IMR-90 (cell line): ENCODE measurements around the gene DDN. TPM values are rescaled to one million over a fixed set of nuclear protein-coding genes. Genes with fewer than 3 reads are reported as not detected.

Experiments used
- ATAC-seq: fragments of 200-7000 bp; cut with Tn5 transposase; 2 replicates; pipeline ENCODE4 v1.9.1; 2020; ENCODE audit warnings: low read depth, mild to moderate bottlenecking, moderate library complexity
- BruUV-seq: library from RNA; stranded (reverse); fragments of 400-500 nt; replicated peaks from 2 replicates; lab custom pipeline; 2021; lab: Mats Ljungman, UMichigan
- CTCF ChIA-PET: fragments of 300-600 bp; formaldehyde crosslinking; extraction: SDS; loops from one replicate; lab custom pipeline; 2021; ENCODE audit warnings: antibody characterized with exemption; lab: Yijun Ruan, JAX
- POLR2A ChIA-PET: fragments of 300-600 bp; sonication (Branson Sonifier 250); formaldehyde crosslinking; loops from one replicate; lab custom pipeline; 2022; ENCODE audit warnings: antibody characterized with exemption; ENCODE audit not compliant: unreplicated experiment; lab: Charles Lee
- DNase-seq: peaks from one replicate; pipeline ENCODE4 v3.0.0; 2013
- H2AFZ ChIP-seq: replicated peaks from 2 replicates; pipeline ENCODE3; 2013; ENCODE audit warnings: low read length, mild to moderate bottlenecking; ENCODE audit not compliant: poor library complexity
- H2AK5ac ChIP-seq: 2 replicates; pipeline ENCODE4 v1.6.1; 2013; ENCODE audit warnings: low read depth, low read length, inconsistent platforms
- H2AK9ac ChIP-seq: replicated peaks from 2 replicates; pipeline ENCODE3; 2013; ENCODE audit warnings: mild to moderate bottlenecking, low read depth, low read length, moderate library complexity; ENCODE audit not compliant: poor library complexity
- H2BK120ac ChIP-seq: 2 replicates; pipeline ENCODE4 v1.6.1; 2013; ENCODE audit warnings: low read depth, low read length, inconsistent platforms
- H2BK15ac ChIP-seq: 3 replicates; pipeline ENCODE4 v1.6.1; 2013; ENCODE audit warnings: low read depth, low read length, inconsistent platforms
- H2BK20ac ChIP-seq: 2 replicates; pipeline ENCODE4 v1.6.1; 2013; ENCODE audit warnings: low read depth, mild to moderate bottlenecking, inconsistent platforms, low read length, moderate library complexity
- H2BK5ac ChIP-seq: 2 replicates; pipeline ENCODE4 v1.6.1; 2013; ENCODE audit warnings: mild to moderate bottlenecking, low read depth, low read length, inconsistent platforms; ENCODE audit not compliant: poor library complexity, severe bottlenecking
- H3K14ac ChIP-seq: replicated peaks from 2 replicates; pipeline ENCODE4 v1.6.1; 2013; ENCODE audit warnings: low read depth, low read length, inconsistent platforms
- H3K18ac ChIP-seq: 2 replicates; pipeline ENCODE4 v1.6.1; 2013; ENCODE audit warnings: low read depth, low read length, control low read depth
- H3K23ac ChIP-seq: 2 replicates; pipeline ENCODE4 v1.6.1; 2013; ENCODE audit warnings: low read depth, low read length, inconsistent platforms
- H3K27ac ChIP-seq: 2 replicates; pipeline ENCODE4 v1.5.1; 2013; ENCODE audit warnings: mild to moderate bottlenecking, control low read depth, low read length; ENCODE audit not compliant: insufficient read depth
- H3K27me3 ChIP-seq: 2 replicates; pipeline ENCODE4 v1.6.1; 2013; ENCODE audit warnings: low read length; ENCODE audit not compliant: control insufficient read depth, insufficient read depth
- H3K36me3 ChIP-seq: 2 replicates; pipeline ENCODE4 v1.6.1; 2013; ENCODE audit warnings: low read length, mixed read lengths; ENCODE audit not compliant: control insufficient read depth, insufficient read depth
- H3K4ac ChIP-seq: 2 replicates; pipeline ENCODE4 v1.6.1; 2013; ENCODE audit warnings: low read depth, low read length, inconsistent platforms
- H3K4me1 ChIP-seq: 2 replicates; pipeline ENCODE4 v1.6.1; 2013; ENCODE audit warnings: low read length, mixed read lengths; ENCODE audit not compliant: control insufficient read depth, insufficient read depth
- H3K4me2 ChIP-seq: 2 replicates; pipeline ENCODE4 v1.6.1; 2013; ENCODE audit warnings: low read depth, mild to moderate bottlenecking, control low read depth, low read length, moderate library complexity
- H3K4me3 ChIP-seq: 2 replicates; pipeline ENCODE4 v1.5.1; 2013; ENCODE audit warnings: low read depth, mild to moderate bottlenecking, control low read depth, low read length, moderate library complexity; ENCODE audit not compliant: insufficient read depth
- H3K56ac ChIP-seq: 2 replicates; pipeline ENCODE4 v1.6.1; 2013; ENCODE audit warnings: low read length, inconsistent platforms; ENCODE audit not compliant: insufficient read depth; ENCODE audit errors: extremely low read depth
- H3K79me1 ChIP-seq, 2 experiments: 2 replicates each; pipeline ENCODE4 v1.6.1; 2013; ENCODE audit warnings: low read length in 2 of 2, inconsistent platforms in 1 of 2, low read depth in 1 of 2
- H3K9ac ChIP-seq: 2 replicates; pipeline ENCODE4 v1.6.1; 2013; ENCODE audit warnings: low read depth, low read length, control low read depth
- H3K9me1 ChIP-seq: 2 replicates; pipeline ENCODE4 v1.6.1; 2013; ENCODE audit warnings: low read length, inconsistent platforms; ENCODE audit not compliant: insufficient read depth
- H3K9me3 ChIP-seq: 2 replicates; pipeline ENCODE4 v1.6.1; 2013; ENCODE audit warnings: low read length; ENCODE audit not compliant: control insufficient read depth, insufficient read depth
- H4K20me1 ChIP-seq: 2 replicates; pipeline ENCODE4 v1.6.1; 2013; ENCODE audit warnings: low read length, inconsistent platforms; ENCODE audit not compliant: insufficient read depth
- H4K5ac ChIP-seq: 2 replicates; pipeline ENCODE4 v1.6.1; 2013; ENCODE audit warnings: mild to moderate bottlenecking, low read depth, low read length, control low read depth
- H4K8ac ChIP-seq, 2 experiments: 2 replicates each; pipeline ENCODE4 v1.6.1; 2013; ENCODE audit warnings: low read depth in 2 of 2, low read length in 2 of 2, control low read depth in 1 of 2, inconsistent platforms in 1 of 2
- H4K91ac ChIP-seq: 2 replicates; pipeline ENCODE4 v1.6.1; 2013; ENCODE audit warnings: low read depth, low read length, inconsistent platforms; ENCODE audit not compliant: insufficient read depth
- BHLHE40 ChIP-seq: fragments of 150-350 bp; IDR thresholded peaks from 2 replicates; pipeline ENCODE4 v1.6.1; 2016; ENCODE audit warnings: mild to moderate bottlenecking, low read depth, low read length
- CEBPB ChIP-seq: IDR thresholded peaks from 2 replicates; pipeline ENCODE4 v1.6.1; 2012; ENCODE audit warnings: low read depth, low read length, improper control_type of control experiment
- FOS ChIP-seq: fragments of 150-350 bp; IDR thresholded peaks from 2 replicates; pipeline ENCODE4 v1.6.1; 2016; ENCODE audit warnings: low read depth, low read length
- MAZ ChIP-seq: IDR thresholded peaks from 2 replicates; pipeline ENCODE4 v1.6.1; 2012; ENCODE audit warnings: low read depth, mild to moderate bottlenecking, low read length, improper control_type of control experiment, moderate library complexity, borderline replicate concordance
- MXI1 ChIP-seq: IDR thresholded peaks from 2 replicates; pipeline ENCODE4 v1.6.1; 2012; ENCODE audit warnings: low read depth, mild to moderate bottlenecking, low read length, moderate library complexity, borderline replicate concordance
- POLR2A ChIP-seq: IDR thresholded peaks from 2 replicates; pipeline ENCODE4 v1.6.1; 2012; ENCODE audit warnings: mild to moderate bottlenecking, low read depth, low read length
- RAD21 ChIP-seq: IDR thresholded peaks from 2 replicates; pipeline ENCODE4 v1.6.1; 2012; ENCODE audit warnings: low read length, improper control_type of control experiment
- RFX5 ChIP-seq: IDR thresholded peaks from 2 replicates; pipeline ENCODE4 v1.8.0; 2012; ENCODE audit warnings: low read depth, mild to moderate bottlenecking, low read length, moderate library complexity
- SMC3 ChIP-seq: fragments of 150-350 bp; IDR thresholded peaks from 2 replicates; pipeline ENCODE4 v1.6.1; 2016; ENCODE audit warnings: low read depth, mild to moderate bottlenecking, antibody characterized with exemption, low read length, moderate library complexity
- USF2 ChIP-seq: fragments of 150-350 bp; IDR thresholded peaks from 2 replicates; pipeline ENCODE4 v1.6.1; 2017; ENCODE audit warnings: mild to moderate bottlenecking, antibody characterized with exemption, low read length, low read depth
- WGBS, 2 experiments: methylation state at CpG; one replicate each; pipeline versions ENCODE4 v1.1.5 to v1.1.7; 2013; ENCODE audit warnings: missing lambda C conversion rate in 2 of 2; ENCODE audit not compliant: insufficient read length in 1 of 2; ENCODE audit errors: extremely low coverage in 2 of 2; 5-methylcytosine and 5-hydroxymethylcytosine counted together
- dilution Hi-C: fragments of 300-500 bp; cut with HindIII; formaldehyde crosslinking; loops from one replicate; pipeline ENCODE4 v1.14.3; 2018; ENCODE audit warnings: low sequenced_read_pairs; ENCODE audit not compliant: unreplicated experiment
- in situ Hi-C: fragments of 300-500 bp; cut with MboI; formaldehyde crosslinking; loops from 3 replicates; pipeline ENCODE4 v1.14.3; 2019; ENCODE audit warnings: low sequenced_read_pairs, inconsistent platforms, mixed read lengths
- intact Hi-C: fragments of 100-400 bp; cut with micrococcal nuclease; formaldehyde crosslinking; loops from 2 replicates; pipeline ENCODE4 v1.10.0; 2022
- polyA plus RNA-seq, 3 experiments: library from polyadenylated mRNA; depleted of rRNA; stranded (reverse); fragments of >200 nt; gene quantifications; 2 replicates each; pipeline ENCODE4 v1.2.3, GENCODE V29; 2012; ENCODE audit warnings: low replicate concordance in 1 of 3
- total RNA-seq: library from RNA; depleted of rRNA; stranded (reverse); fragments of >200 nt; gene quantifications from 2 replicates; pipeline ENCODE4 v1.2.3, GENCODE V29; 2012

Gene DDN
- total and polyA plus RNA-seq, 2 of the 4 experiments (the other 2 are of a cell fraction), result 0.18 to 0.21 TPM

- POLR2A ChIA-PET, result no interaction called here
- DNase-seq (no peak), ATAC-seq (no peak)
- peaks cover 6% of the 10 kb centered on the region for H3K4me1 ChIP-seq
- no peaks in the 10 kb centered on the region for H3K36me3 ChIP-seq
- H2BK20ac ChIP-seq, result no peak overlapping the region
- H3K27ac ChIP-seq, result no peak overlapping the region
- in situ Hi-C loops (no loop called here), intact Hi-C loops (loop anchor here (1.0 kb wide), 1 partner anchor 142 kb away; the partner anchor contains the start of gene DDX23), dilution Hi-C loops (no loop called here)
- H3K23ac ChIP-seq, result peak overlapping the region; percentile 10; the same call in 1 of the 2 replicates
- H3K18ac ChIP-seq, result no peak overlapping the region
- no peak overlapping the region for H3K4ac ChIP-seq
- no peaks in the 10 kb centered on the region for H3K9me3 ChIP-seq
- no peak overlapping the region for H2BK15ac ChIP-seq
- no peak overlapping the region for H4K8ac ChIP-seq
- H4K20me1 ChIP-seq, result no peaks in the 10 kb centered on the region
- H3K4me2 ChIP-seq, result no peak overlapping the region; the same call in 1 of the 2 replicates
- CTCF ChIA-PET, result no interaction called here
- no peak overlapping the region for H2BK5ac ChIP-seq
- H2AK9ac ChIP-seq, result no peak overlapping the region
- H3K56ac ChIP-seq, result no peak overlapping the region
- H4K91ac ChIP-seq, result no peak overlapping the region
- no peak overlapping the region for H2AFZ ChIP-seq
- WGBS, 2 experiments, result 20% methylated on average over 3 of the region's 32 CpGs; no CpG with 5 or more reads in 1 of the 2 experiments
- no peaks in the 10 kb centered on the region for H3K9me1 ChIP-seq
- no peaks in the 10 kb centered on the region for H3K79me1 ChIP-seq
- H2AK5ac ChIP-seq, result no peak overlapping the region
- H3K9ac ChIP-seq, result no peak overlapping the region
- no peak for TF ChIP-seq MXI1
- no peak for TF ChIP-seq MAZ
- TF ChIP-seq USF2, result no peak
- no peak for TF ChIP-seq RAD21
- no peak for TF ChIP-seq CEBPB
- TF ChIP-seq SMC3, result no peak
- TF ChIP-seq BHLHE40, result no peak
- TF ChIP-seq POLR2A, result no peak
- no peak for TF ChIP-seq FOS
- TF ChIP-seq RFX5, result no peak
- H2BK120ac ChIP-seq, result no peak overlapping the region
- no peak overlapping the region for H4K5ac ChIP-seq
- no TSS peak for BruUV-seq
- no peak overlapping the region for H3K14ac ChIP-seq
- no peak overlapping the region for H3K4me3 ChIP-seq
- peaks cover 50% of the 10 kb centered on the region for H3K27me3 ChIP-seq
These were observed 4.7 kb downstream of the DDN start for GRCh38 chr12:48994224-48995085.
